Ramos (cell line): ENCODE data around the gene GALNT16.
"Not testable (repeated sequence)": the region's sequence is repeated elsewhere in the genome, so short reads cannot be mapped to it uniquely, and the experiment has no call there.

Experiments used
- in situ Hi-C: fragments of 300-500 bp; cut with MboI; formaldehyde crosslinking; loops from one replicate; pipeline ENCODE4 v1.14.3; 2022; ENCODE audit warnings: low sequenced_read_pairs; ENCODE audit not compliant: unreplicated experiment

Gene GALNT16

DNA sequence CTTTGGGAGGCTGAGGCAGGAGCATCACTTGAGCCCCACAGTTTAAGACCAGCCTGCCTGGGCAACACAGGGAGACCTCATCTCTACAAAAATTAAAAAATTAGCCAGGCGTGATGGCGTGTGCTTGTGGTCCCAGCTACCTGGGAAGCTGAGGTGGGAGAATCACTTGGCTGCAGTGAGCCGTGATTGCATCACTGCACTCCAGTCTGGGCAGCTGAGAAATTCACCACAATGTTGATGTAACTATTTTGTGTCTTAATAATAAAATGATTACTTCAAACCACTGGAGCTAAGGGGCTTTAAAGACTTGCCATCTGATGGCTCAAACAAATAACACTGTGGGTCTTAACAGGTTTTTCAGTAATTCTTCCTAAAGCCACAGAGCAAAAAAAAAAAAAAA is 127.4 kb downstream of the GALNT16 start:
- in situ Hi-C loops: no loop called here

DNA sequence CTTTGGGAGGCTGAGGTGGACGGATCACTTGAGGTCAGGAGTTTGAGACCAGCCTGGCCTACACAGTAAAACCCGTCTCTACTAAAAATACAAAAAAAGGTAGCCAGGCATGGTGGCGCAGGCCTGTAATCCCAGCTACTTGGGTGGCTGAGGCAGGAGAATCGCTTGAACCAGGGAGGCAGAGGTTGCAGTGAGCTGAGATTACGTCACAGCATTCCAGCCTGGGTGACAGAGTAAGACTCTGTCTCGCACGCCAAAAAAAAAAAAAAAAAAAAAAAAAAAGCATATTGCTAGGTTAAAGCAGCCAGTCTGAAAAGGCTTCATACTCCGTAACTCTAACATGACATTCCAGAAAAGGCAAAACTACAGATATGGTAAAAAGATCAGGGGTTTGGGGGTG is 131.4 kb downstream of the GALNT16 start:
- in situ Hi-C loops: not testable (repeated sequence)

DNA sequence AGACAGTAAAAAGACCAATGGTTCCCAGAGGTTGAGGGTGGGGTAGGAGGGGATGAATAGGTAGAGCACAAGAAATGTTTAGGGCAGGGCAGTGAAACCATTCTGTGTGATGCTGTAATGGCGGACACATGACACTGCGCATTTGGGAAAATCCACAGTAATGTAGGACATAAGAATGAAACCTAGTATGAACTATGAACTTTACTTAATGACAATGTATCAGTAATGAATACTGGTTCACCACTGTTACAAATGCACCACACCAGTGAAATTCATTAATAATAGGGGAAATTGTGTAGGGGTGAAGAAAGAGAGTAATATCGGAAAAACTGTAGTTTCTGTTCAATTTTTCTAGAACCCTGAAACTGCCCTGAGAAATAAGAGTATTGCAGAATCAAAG is 132.5 kb downstream of the GALNT16 start:
- in situ Hi-C loops: no loop called here

DNA sequence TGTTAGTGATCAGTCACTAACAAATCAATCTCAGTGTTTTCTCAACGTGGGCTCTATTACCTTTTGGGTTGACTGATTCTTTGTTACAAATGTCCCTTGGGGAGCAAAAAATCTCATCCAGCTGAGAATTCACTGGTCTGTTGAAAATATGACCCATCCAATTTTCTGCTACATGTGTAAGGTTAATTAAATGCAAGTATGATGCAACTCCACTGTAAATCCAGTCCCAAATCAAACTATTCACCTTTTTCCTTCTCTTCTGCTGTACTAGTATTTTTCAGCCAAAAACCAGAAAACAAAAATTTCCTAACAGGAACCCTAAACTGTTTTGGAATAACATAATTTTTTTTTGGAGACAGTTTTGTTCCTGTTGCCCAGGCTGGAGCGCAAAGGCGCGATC is 136.0 kb downstream of the GALNT16 start:
- in situ Hi-C loops: loop anchor here (5.0 kb wide), 1 partner anchor 46 kb away; no protein-coding TSS in a partner anchor

DNA sequence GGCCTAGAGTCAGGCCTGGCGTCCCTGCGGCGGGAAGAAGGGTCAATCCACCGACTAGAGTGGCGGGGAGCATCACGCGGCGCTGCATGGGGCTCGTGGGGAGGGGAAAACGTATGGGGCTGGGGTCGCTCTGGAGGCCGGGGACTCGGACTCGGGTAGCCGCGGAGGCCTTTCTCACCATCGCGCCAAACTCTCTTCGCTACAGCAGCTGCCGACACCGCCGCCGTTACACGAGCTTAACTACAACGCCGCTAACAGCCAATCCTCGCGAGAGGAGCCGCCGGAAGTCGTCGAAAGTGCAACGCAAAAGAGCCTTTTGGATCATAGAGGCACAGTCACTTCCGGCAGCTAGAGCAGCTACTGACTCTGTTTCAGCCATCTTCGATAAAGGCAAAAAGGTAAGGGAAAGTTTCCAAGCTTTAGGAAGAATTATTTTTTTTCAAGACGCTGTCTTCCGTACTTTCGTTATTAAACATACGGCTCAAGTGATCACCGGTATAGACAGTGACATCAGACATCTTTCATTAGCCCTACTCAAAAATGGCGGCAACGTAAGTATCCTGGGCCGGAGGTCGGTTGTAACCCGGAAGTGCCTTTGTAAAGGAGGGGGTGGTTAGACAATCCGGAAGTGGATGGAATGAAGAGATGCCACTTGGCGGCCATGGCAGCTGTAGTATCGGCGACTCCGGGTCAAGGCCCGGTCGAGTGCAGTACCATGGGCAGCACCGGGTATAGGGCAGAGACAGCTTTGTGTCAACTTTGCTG is 138.3 kb downstream of the GALNT16 start, which contains the start of the genes ERH and SLC39A9:
TSS of gene ERH (minus strand) at position 247 of the 765 bp plus-strand sequence. CDS start at position 181, 66 bp downstream.
TSS of gene SLC39A9 (plus strand) at position 640 of the 765 bp plus-strand sequence. CDS start 678 bp downstream, outside the sequence.
- in situ Hi-C loops: loop anchor here (5.0 kb wide), 1 partner anchor 44 kb away; no protein-coding TSS in a partner anchor

DNA sequence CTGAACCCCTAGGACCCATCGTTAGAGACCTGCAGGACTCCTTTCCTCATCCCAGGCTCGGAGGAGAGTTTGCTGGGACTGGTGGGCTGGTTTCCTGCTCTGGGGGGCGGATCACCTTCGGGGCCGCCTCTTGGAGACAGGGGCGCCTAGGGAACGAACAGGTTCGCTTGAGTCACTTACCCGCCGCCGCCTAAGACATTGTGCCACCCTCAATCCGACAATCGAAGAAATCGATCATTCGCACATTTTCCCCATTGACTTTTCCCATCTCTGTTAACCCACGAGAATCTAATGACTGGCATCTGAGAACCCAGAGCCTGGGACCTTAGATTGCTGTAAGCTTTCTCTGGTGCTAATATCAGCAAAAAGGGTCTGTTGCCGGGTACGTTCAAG is 138.9 kb downstream of the GALNT16 start:
- in situ Hi-C loops: loop anchor here (5.0 kb wide), 1 partner anchor 43 kb away; no protein-coding TSS in a partner anchor

DNA sequence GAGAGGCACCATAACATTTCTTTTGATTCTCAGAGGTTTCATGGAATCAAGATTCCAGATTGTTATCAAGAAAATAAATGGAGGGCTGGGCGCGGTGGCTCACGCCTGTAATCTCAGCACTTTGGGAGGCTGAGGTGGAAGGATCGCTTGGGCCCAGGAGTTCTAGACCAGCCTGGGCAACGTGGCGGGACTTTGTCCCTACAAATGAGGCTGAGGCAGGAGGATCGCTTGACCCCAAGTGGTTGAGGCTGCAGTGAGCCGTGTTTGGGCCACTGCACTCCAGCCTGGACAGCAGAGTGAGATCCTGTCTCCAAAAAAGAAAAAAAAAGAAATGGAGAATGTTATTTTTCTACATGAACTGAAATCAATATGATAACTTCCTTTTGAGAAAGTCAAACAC is 139.8 kb downstream of the GALNT16 start:
- in situ Hi-C loops: loop anchor here (5.0 kb wide), 1 partner anchor 43 kb away; no protein-coding TSS in a partner anchor

DNA sequence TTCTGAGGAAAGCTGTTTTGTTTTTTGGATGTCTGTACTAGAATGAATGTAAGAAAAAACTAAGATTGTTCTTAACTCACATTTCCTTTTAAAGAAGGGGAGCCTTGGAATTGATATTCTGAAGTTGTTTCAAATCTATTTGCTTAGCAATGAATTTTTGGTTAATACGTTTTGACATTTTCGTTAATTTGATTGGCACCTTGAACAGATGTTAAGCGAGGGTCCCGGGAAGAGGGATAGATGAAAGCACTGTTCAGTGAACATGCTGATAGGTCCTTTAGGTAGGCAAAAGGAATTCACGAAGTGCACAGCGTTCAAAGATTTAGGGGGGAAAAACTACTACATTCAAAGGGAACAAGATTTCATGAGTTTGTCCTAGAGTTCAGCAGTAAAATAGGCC is 140.2 kb downstream of the GALNT16 start:
- in situ Hi-C loops: no loop called here

DNA sequence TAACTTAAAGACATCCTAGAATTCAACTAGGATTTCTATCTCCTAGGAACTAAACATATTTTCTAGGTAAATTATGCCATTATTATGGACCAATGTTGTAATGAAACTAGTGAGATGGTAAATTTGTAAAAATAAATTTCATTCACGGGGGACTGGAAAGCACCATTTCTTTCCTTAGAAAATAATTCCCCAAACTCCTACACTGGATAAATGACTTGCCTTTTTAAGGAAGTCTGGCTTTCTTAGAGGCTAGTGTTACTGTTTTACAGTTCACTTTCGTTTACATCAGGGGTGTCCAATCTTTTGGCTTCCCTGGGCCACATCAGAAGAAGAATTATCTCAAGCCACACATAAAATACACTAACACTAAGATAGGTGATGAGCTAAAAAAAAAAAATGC is 141.9 kb downstream of the GALNT16 start:
- in situ Hi-C loops: no loop called here

DNA sequence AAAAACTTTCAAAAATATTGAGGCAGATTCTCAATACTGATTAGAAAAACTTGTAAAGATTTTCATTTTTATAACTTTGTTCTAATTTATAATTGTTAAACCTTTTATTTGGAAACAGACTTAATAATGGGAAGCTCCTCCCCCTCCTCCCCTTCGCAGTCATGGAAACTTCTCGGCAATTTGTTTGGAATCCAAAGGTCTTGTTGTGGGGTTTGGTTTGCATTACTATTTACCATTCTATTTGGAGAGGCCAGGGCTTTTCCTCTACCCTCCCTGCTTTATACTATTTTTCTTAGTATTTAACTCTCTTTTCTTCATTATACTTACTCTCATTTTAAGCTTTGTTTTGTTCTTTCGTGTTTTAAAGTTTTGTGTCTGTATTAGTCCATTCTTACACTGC is 144.5 kb downstream of the GALNT16 start:
- in situ Hi-C loops: no loop called here

DNA sequence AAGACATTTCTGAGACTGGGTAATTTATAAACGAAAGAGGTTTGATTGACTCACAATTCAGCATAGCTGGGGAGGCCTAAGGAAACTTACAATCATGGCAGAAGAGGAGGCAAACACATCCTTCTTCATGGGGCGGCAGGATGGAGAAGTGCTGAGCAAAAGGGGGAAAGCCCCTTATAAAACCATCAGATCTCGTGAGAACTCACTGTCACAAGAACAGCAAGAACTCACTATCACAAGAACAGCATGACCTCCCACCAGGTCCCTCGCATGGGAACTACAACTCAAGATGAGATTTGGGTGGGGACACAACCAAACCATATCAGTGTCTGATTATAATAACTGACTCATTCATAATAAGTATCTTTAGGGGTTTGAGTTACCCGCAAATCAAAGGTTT is 144.9 kb downstream of the GALNT16 start:
- in situ Hi-C loops: no loop called here

DNA sequence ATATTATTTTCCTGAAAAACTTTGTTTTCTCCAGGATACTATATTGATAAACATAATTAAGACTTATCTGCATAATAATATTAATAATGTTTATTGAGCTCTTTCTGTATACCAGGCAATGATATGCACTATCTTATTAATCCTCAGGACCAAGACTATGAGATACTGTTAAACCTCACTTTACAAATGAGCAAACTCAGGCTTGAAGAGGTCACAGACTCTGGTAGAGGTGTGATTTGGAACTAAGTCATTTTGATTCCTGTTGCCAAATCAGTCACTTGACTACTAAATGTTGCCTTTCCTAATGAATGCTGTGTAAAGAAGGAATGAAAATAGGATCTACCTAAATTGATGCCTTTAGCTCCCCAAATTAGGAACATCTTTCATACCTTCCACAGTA is 145.8 kb downstream of the GALNT16 start:
- in situ Hi-C loops: no loop called here
